GM19324 (cell line): Measurements from ENCODE around the gene NEUROG1.

Source experiments
- ATAC-seq: cut with Tn5 transposase; IDR thresholded peaks from one replicate; pipeline ENCODE4 v1.9.1; 2021; ENCODE audit warnings: mild to moderate bottlenecking, moderate library complexity; ENCODE audit not compliant: unreplicated experiment, low FRiP score

The NEUROG1 gene, protein sequence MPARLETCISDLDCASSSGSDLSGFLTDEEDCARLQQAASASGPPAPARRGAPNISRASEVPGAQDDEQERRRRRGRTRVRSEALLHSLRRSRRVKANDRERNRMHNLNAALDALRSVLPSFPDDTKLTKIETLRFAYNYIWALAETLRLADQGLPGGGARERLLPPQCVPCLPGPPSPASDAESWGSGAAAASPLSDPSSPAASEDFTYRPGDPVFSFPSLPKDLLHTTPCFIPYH

DNA sequence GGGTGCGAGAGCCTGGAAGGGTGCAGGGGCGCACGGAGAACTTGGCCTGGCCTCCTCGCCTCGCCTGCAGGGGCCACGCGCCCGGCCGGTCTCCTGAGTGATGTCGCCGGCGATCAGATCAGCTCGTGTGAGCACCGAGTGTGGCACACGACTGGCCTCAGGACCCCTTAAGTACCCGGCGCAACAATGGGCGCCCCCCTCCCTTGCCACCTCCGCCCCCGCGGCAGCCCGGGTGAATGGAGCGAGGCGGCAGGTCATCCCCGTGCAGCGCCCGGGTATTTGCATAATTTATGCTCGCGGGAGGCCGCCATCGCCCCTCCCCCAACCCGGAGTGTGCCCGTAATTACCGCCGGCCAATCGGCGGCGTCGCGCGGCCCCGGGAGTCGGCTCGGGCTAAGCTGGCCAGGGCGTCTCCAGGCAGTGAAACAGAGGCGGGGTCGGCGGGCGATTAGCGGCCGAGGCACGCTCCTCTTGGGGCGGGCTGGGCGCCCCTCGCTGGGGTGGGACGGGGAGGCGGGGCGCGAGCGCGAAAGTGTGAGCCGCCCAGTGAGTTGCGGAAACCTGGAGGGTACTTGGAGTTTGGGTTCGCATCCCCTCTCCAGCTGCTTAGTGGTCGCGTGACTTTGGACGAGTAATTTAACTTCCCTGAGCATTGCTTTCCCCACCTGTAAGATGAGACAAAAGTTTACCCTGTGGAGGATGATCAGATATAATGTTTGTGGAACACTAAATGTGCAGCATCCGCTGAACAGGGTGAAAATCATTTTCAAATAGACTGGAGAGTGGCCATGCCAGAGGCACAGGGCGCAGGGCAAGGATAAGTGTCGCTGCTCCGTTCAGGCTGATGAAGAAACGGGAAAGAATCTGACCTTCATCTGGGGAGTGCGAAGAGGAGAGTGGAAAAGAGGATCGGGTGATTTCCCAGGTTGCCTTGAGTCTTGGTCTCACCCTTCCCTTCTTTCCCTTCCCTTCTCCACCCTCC, at the start of gene NEUROG1:
TSS of gene NEUROG1 (minus strand) at position 145 of the 982 bp plus-strand sequence. CDS start 274 bp downstream, outside the sequence.
- ATAC-seq = no peak

DNA sequence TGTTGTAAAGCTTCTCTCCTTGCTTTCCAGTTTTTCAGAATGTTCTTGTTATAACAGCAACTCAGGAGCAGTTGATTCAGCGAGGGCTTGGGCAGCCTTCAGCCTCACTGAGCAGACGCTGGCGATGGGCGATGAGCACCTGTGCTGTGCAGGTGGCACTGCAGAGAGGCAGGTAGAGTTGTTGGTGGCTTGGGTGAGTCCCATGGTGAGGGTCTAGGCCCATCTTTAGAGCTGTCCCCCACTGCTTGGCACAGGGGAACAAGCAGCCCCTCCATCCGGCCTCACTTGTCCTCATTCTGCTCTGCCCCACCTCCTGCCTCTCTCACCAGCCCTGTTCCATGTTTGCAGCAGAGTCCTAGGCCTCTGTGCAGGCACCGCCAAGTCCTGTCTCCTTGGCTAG, 49.2 kb upstream of the NEUROG1 start:
- no peak for ATAC-seq

DNA sequence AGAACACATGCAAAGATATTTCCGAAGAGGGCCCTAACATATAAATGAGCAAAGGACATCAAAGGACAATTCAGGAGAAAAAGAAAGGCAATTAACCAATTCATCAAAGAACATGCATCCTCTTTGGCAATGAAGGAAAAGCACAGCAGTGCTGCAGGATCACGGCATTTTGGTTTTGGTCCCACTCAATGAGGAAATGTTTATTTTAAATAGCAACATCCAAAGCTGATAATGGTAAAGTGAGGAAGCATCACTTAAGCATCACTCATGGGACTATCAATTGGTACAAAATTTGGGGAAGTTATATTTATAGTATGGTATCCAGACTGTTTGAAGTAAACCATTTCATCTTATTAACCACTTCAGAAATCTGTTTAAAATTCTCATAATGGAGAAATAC, 48.5 kb upstream of the NEUROG1 start:
- no peak for ATAC-seq

DNA sequence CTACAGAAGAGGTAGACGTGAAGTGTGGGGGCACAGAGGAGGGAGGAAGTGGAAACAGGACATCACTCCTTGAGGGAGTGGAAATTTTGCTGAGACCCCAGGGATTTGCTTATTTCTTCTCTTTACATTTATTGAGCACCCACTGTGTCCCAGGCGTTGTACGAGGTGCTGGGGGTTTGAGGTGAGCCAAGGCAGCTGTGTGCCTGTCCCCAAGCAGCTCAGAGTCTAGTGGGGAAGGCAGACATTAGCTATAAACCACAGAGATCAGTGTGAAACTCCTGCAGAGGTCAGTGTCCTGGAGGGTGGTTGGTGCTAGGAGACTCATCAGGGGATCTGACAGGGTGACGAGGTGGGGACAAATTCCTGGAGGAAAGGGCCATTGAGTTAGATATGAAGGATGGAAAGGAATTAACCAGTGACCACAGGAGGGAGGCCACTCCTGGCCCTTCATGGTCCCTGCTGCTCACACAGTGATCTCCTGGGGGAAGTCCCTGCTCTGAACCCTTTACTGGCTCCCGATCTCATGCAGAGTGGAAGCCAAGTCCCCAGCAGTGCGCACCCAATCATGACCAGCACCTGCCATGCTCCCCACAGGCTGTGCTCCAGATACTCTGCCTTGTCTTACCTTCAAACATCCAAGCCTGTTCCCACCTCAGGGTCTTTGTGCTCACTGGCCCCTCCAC, 46.5 kb upstream of the NEUROG1 start:
- no peak for ATAC-seq

DNA sequence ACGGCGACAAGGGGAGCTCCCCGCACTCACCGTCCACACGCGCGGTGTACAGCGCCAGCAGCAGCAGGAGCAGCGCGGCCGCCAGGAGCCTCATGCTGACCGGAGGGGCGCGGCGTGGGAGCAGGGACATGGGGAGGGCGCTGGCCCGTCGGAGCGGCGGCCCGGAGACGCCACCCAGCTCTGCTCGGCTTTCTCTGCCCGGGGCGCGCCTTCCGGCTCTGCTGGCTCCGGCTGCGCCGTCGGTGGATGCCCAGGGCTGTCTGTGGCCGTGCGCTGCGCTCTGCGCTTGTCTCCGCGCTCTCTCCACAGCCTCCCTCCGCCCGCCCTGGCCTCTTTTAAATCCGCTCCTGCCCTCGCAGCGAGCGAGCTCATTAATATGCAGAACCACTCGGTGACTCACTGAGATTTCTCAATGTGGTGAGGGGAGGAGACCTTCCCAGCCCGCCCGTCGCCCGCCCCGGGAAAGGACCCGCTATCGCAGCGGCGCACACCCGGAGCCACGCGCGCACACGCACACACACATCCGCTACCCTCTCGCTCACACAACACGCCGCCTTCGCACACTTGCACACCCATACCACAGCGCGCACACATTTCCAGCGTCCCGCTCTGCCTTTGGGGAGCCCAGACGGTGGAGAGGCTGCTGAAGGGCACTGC, 43.0 kb upstream of the NEUROG1 start, which contains the start of gene CXCL14:
TSS of gene CXCL14 (minus strand) at position 307 of the 657 bp plus-strand sequence. CDS start at position 94, 213 bp downstream.
- ATAC-seq = no peak

DNA sequence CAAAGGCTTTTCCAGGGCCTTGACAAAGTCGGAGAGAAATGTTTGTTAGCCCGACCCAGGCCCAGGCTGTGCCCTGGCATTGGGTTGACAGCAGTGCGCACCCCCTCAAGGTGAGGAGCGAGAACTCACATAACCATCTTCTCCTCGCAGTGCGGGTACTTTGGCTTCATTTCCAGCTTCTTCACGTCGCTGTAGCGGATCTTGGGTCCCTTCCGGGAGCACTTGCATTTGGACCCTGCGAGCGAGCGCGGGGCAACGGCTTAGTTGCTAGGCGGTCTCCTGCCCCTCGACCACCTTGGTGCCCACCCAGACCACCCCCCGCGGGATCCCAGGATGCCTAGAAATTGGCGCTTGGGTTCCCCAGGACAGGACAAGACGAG, 42.5 kb upstream of the NEUROG1 start:
- no peak for ATAC-seq

DNA sequence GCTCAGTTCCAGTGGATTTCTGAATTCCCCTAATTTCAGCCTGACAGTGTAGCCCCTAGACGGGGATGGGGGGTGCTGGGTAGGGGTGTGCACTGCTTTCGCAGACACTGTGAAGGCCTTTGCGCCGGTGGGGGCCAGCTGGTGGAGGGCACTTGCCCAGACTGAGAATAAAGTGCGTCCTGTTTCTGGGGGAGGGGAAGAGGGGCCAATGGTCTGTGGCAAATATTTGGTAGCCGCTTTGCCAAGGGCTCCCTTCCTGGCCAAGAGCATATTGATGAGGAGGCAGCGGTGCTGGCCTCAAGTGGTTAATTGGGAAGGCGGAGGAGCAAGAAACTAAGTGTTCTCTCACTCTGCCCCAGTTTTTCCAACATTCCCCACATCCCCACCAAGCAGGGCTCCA, 41.7 kb upstream of the NEUROG1 start:
- no peak for ATAC-seq

DNA sequence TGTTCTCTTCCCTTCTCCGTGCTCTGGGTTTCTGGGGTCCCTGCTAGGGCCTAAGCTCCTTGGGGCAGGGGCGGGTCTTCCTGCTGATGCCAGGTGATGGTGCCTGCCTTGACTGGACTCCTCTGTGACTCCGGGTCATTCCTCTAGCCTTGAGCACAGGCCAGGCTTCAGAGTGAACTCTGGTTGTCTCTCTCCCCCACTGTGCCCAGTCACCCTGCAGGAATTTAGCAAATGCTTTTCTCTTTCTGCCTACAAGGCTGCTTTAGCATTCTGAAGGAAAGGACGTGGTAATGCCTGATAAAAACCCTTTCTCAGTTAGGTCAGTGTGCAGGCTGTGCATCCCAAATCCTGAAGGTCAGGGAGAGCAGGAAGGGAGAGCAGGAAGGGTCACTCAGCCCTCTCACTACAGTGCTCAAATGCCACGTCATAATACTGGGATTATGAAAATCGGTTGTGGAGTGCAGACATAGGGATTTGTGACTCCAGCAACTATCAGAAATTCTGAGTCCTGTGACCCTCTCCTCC, 40.4 kb upstream of the NEUROG1 start:
- ATAC-seq = no peak

DNA sequence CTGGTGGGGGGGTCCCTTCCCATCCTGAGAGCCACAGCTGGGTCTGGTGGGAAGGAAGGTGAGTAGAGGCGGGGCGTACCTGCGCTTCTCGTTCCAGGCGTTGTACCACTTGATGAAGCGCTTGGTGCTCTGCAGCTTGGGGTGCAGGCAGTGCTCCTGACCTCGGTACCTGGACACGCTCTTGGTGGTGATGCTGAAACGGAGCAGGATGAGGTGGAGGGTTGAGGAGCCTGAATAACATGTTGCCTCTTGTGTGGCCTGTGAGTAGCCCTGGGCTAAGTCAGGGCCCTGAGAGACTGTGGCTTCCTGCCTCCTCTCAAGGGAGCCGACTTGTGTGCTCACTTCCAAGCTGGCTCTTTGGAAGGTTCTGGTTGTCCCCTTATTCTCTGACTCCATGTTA, 38.7 kb upstream of the NEUROG1 start:
- no peak for ATAC-seq

DNA sequence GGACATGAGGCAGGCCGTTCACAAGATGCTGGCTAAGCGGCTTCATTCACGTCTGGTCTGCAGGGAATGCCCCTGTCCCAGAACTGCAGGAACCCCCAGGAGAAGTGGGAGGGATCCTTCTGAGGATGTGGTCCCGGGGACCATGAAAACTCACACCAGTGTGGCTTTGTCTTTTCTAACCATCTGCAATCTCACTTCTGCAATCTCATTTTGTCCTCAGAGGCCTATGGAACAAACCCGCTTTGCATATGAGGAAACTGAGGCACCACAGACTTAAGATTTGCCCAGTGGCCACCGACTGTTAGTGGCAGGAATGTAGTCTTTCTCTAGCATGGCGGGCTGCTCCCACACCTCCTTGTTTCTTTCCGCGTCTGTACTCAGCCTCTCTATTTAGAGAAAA, 36.1 kb upstream of the NEUROG1 start:
- ATAC-seq = no peak

DNA sequence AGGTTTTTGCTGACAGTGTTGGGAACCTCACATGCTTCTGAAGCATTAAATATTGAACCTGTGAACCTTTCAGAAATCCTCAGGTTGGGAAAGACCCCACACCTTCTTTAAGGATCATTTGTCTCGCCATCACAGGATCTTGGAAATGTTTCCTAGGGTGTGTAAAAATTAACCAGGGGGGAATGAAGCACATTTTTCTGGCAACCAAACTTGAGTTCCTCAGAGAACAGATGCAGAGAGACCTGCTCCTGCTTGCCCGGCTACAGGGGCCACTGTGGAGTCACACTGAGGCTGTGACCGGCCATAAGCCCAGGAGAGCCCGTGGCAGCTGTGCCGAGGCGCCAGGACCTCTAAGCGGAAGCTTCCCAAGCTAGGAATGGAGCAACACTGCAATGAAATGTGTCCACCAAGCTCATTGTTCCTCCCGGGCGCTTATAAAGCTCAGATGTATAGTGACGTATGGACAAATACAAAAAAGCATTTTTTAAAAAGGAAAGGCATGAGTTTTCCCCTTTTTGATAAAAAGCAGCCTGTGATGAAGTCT, 35.4 kb upstream of the NEUROG1 start:
- ATAC-seq = no peak

DNA sequence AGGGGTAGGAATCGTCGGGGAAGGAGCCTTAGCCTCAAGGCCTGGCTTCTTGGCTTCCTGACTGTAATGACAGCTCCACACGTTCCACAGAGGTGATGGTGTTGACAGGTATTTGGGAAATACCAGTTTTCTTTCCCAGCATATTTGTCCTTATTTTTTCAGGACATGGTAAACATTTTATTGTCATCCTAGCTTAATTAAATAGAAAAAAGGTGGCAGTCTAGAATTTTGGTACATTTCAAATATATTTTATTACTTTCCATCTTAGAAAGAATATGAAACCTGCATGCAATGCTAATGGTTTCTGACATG, 34.6 kb upstream of the NEUROG1 start:
- no peak for ATAC-seq

DNA sequence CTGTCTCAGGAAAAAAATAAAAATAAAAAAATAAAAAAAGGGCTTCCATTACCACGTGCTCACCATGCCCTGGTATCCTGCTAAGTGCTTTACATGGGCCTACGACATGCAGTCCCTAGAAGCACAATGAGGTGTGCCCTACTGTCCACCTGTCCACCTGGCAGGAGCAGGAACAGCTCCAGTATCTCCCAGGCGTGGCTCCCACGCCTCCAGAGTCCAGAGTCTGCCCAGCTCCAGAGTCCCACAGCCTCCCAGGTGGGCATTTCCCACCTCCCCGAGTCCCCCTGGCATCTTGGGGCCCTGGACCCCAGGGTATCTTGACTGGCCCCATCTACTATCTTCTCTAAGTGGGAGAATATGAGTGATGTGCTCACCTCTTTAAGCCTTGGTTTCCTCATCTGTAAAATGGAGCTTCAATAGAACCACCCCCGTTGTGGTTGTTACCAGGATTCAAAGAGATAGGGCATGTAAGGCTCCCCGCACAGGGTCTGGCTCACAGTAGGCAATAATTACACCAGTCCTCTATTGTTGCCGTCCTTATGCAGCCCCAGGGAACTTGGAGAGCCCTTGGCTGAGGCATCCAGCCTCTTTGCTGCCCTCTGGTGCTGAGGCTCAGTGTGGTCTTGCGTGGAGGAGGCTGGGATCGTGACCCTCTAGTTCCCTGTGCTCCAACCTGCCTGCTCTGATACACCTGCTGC, 34.1 kb upstream of the NEUROG1 start:
- ATAC-seq = no peak

DNA sequence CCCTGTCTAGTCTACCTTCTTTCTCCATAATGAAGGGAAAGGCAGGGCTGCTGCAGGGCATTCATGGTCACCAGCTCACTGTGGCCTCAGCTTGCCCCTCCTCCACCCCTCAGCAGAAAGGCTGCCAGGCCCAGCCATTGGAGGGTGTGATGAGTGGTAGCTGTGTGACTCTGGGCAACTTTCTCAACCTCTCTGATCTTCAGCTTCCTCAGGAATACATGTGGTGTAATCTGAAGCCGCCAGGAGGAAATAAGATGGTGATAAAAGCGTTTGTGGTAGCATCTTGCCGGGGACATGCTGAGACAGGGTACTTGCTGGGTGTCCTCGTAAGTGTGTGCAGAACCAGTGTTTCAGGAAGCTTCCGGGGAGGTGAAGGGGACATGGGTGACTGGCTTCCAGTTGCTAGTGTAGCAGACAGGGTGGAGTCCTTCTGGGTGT, 33.2 kb upstream of the NEUROG1 start:
- no peak for ATAC-seq

DNA sequence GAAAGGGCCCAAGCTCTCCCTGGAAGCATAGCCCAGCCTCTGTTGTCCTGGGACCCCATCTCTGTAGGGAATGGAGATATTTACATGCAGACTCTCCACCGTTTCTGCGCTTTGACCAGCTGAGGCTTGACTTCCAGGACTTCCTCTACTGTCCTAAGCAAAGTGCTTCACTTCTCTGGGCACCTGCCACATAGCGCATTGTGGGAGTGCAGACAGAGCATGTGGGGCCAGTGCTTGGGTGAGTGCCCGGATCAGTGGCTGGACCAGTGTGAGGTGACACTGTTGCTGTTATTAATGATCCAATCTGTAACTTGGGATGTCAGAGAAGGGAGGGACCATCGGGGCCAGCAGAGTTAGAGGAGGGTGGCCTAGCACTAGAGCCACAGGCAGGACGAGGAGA, 32.5 kb upstream of the NEUROG1 start:
- ATAC-seq = no peak

DNA sequence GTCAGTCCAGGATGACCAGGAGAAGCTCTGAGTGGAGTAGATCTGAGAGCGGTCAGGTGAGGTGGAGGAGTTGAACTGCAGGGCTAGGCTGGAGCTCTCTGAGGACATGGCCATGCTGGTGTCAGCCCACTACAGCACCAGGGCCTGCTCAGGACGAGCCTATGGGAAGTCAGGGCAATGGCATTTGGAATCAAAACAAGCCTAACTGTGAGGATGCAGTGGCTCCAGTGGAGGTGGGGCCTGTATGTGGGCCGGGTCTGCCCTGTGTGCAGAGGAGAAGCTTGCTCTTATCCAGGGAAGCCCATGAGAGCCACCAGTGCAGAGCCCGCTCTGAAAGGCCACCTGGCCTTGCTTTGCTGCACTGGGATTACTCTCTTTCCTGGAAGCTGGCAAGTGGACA, 31.9 kb upstream of the NEUROG1 start:
- no peak for ATAC-seq

DNA sequence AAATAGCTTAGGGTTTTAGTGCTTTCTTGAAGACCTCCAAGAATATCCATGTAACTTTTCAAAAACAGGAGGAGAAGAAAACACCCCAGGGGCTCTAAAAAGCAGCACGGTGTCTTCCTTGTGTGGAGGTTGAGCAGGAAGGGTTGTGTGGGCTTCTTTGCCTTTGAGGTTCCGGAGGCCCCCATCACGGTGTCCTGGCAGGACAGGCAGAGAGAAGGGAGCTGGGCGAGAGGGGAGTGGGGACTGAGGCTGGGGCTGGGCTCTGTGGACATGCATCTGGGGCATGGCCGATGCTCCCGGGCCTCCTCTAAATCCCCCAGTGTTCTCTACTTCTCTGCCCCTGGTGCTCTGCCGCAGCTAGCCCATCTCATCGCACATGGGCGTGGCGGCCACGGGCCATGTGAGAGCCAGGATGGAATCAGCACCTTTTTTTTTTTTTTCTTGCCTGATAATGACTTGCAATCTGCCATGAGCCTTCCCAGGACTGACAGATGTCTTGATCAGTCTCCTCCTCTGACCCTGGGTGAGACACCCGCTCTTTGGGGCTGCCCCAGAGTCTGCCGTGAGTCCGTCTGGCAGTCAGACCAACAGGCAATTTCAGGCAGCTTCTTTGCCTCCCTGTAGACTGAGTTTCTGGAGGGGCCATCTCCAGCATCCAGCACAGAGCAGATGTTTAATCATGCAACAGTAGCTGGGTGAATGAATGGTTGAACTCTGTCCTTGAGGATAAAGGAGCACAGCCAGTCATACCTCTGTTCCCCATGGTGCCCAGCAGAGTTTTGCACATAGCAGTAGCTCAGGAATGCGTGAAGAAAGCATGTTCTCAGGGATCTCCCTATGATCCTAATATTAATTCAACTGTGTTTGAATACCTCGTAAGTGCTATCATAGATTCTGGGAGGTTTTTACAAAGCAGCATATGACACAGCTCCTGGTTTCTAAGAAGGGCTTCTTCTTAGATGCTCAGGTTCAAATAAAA, 30.9 kb upstream of the NEUROG1 start:
- no peak for ATAC-seq

DNA sequence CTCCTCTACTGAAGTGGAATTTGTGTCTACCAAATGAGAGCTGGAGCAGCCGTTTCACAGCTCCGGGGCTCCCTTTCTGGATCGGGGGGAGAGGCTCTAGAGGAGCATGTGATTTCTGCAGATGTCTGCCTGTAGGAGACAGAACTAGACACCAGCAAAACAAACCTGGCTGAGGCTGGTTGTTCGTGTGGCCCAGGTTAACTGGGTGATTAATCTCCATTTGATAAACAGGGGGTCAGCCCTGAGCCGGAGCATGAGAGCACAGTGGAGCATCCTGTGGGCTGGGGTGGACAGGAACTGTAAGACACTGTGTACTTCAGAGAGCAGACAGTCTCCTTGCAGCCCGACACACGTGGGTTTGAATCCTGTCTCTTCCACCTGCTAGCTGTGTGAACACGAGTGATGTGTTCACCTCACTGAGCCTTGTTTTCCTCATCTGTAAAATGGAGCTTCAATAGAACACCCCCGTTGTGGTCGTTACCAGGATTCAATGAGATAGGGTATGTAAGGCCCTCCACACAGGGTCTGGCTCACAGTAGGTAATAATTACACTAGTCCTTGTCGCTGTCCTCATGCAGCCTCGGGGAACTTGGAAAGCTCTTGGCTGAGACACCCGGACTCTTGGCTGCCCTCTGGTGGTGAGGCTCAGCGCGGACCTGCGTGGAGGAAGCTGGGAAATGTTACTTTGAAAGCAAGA, 30.1 kb upstream of the NEUROG1 start:
- no peak for ATAC-seq
